ENCODE results near the gene CIDEB.

Gene CIDEB

GRCh38 chr14:24347134-24347533 is 39.4 kb upstream of the CIDEB start:
- Histone ChIP-seq H2AFZ (ENCODE audit: low read depth, low read length) (no peak overlapping the region), H3K23ac (ENCODE audit: low read length in 2 of 2) (no peak overlapping the region), H3K79me1 (replicated peaks; ENCODE audit: low read length, poor library complexity, severe bottlenecking) (no peaks in the 10 kb centered on the region), H3K9ac (ENCODE audit: low read length) (no peak overlapping the region), H3K9me3 (ENCODE audit: control insufficient read depth, low read length) (no peaks in the 10 kb centered on the region), H3K36me3 (ENCODE audit: control insufficient read depth in 1 of 2, insufficient read depth in 2 of 2, low read depth in 1 of 2, low read length in 2 of 2) (no peaks in the 10 kb centered on the region), H2BK15ac (ENCODE audit: low read depth, poor library complexity, severe bottlenecking) (no peak overlapping the region), H4K91ac (ENCODE audit: low read length) (no peak overlapping the region), H3K4me3 (ENCODE audit: insufficient read depth in 1 of 2, low read depth in 1 of 2, low read length in 2 of 2) (no peak overlapping the region), H2BK12ac (ENCODE audit: low read length in 2 of 2) (no peak overlapping the region), H4K8ac (ENCODE audit: low read length) (no peak overlapping the region), H3K27me3 (ENCODE audit: control insufficient read depth in 1 of 2, insufficient read depth in 1 of 2, low read length in 2 of 2) (peaks cover 0 to 52% of the 10 kb centered on the region in 2 experiments), H3K27ac (ENCODE audit: low read length, poor library complexity, severe bottlenecking) (no peak overlapping the region), H2BK5ac (ENCODE audit: low read depth, low read length, poor library complexity, severe bottlenecking) (no peak overlapping the region), H3K4me2 (ENCODE audit: low read length, poor library complexity, severe bottlenecking) (no peak overlapping the region), H2BK120ac (ENCODE audit: low read depth, low read length) (no peak overlapping the region), H3K4ac (ENCODE audit: low read depth in 1 of 2, low read length in 2 of 2) (no peak overlapping the region), H3K14ac (ENCODE audit: low read length in 2 of 2) (no peak overlapping the region), H3K4me1 (ENCODE audit: control insufficient read depth, insufficient read depth, low read depth, low read length) (no peaks in the 10 kb centered on the region), H3K18ac (ENCODE audit: low read depth in 1 of 2, low read length in 2 of 2) (no peak overlapping the region), H2AK5ac (ENCODE audit: low read length, severe bottlenecking) (no peak overlapping the region)
- 33% methylated on average over 1 of the region's 1 CpG for WGBS
- no peak for DNase-seq

- Histone ChIP-seq H3K9me3 (ENCODE audit: control insufficient read depth, low read length) (no peaks in the 10 kb centered on the region), H2BK15ac (ENCODE audit: low read depth, poor library complexity, severe bottlenecking) (no peak overlapping the region), H2AFZ (ENCODE audit: low read depth, low read length) (no peak overlapping the region), H4K8ac (ENCODE audit: low read length) (no peak overlapping the region), H4K91ac (ENCODE audit: low read length) (no peak overlapping the region), H3K18ac (ENCODE audit: low read depth in 1 of 2, low read length in 2 of 2) (no peak overlapping the region), H2AK5ac (ENCODE audit: low read length, severe bottlenecking) (no peak overlapping the region), H3K14ac (ENCODE audit: low read length in 2 of 2) (no peak overlapping the region), H3K4me3 (ENCODE audit: insufficient read depth in 1 of 2, low read depth in 1 of 2, low read length in 2 of 2) (no peak overlapping the region), H3K9ac (ENCODE audit: low read length) (no peak overlapping the region), H2BK120ac (ENCODE audit: low read depth, low read length) (no peak overlapping the region), H3K4me2 (ENCODE audit: low read length, poor library complexity, severe bottlenecking) (no peak overlapping the region), H3K27me3 (ENCODE audit: control insufficient read depth in 1 of 2, insufficient read depth in 1 of 2, low read length in 2 of 2) (peaks cover 2 to 49% of the 10 kb centered on the region in 2 experiments), H3K4ac (ENCODE audit: low read depth in 1 of 2, low read length in 2 of 2) (no peak overlapping the region), H3K23ac (ENCODE audit: low read length in 2 of 2) (no peak overlapping the region), H2BK5ac (ENCODE audit: low read depth, low read length, poor library complexity, severe bottlenecking) (no peak overlapping the region), H3K79me1 (replicated peaks; ENCODE audit: low read length, poor library complexity, severe bottlenecking) (no peaks in the 10 kb centered on the region), H3K4me1 (ENCODE audit: control insufficient read depth, insufficient read depth, low read depth, low read length) (peaks cover 7% of the 10 kb centered on the region), H3K27ac (ENCODE audit: low read length, poor library complexity, severe bottlenecking) (no peak overlapping the region), H2BK12ac (ENCODE audit: low read length in 2 of 2) (no peak overlapping the region), H3K36me3 (ENCODE audit: control insufficient read depth in 1 of 2, insufficient read depth in 2 of 2, low read depth in 1 of 2, low read length in 2 of 2) (peaks cover 0 to under 1% of the 10 kb centered on the region in 2 experiments)
- WGBS: 83% methylated on average over 6 of the region's 7 CpGs
- DNase-seq: no peak
Measured at GRCh38 chr14:24343795-24344660, 36.3 kb upstream of the CIDEB start.

GRCh38 chr14:24342889-24343288 is 35.1 kb upstream of the CIDEB start:
- Histone ChIP-seq H3K27me3 (ENCODE audit: control insufficient read depth in 1 of 2, insufficient read depth in 1 of 2, low read length in 2 of 2) (peaks cover 13 to 55% of the 10 kb centered on the region in 2 experiments), H3K36me3 (ENCODE audit: control insufficient read depth in 1 of 2, insufficient read depth in 2 of 2, low read depth in 1 of 2, low read length in 2 of 2) (peaks cover 4% of the 10 kb centered on the region in 2 experiments), H3K18ac (ENCODE audit: low read depth in 1 of 2, low read length in 2 of 2) (no peak overlapping the region), H3K23ac (ENCODE audit: low read length in 2 of 2) (no peak overlapping the region), H2BK120ac (ENCODE audit: low read depth, low read length) (no peak overlapping the region), H2BK12ac (ENCODE audit: low read length in 2 of 2) (no peak overlapping the region), H3K27ac (ENCODE audit: low read length, poor library complexity, severe bottlenecking) (no peak overlapping the region), H2AK5ac (ENCODE audit: low read length, severe bottlenecking) (no peak overlapping the region), H2BK15ac (ENCODE audit: low read depth, poor library complexity, severe bottlenecking) (no peak overlapping the region), H3K79me1 (replicated peaks; ENCODE audit: low read length, poor library complexity, severe bottlenecking) (no peaks in the 10 kb centered on the region), H3K9me3 (ENCODE audit: control insufficient read depth, low read length) (no peaks in the 10 kb centered on the region), H3K4me1 (ENCODE audit: control insufficient read depth, insufficient read depth, low read depth, low read length) (peaks cover 10% of the 10 kb centered on the region), H3K9ac (ENCODE audit: low read length) (no peak overlapping the region), H2BK5ac (ENCODE audit: low read depth, low read length, poor library complexity, severe bottlenecking) (no peak overlapping the region), H2AFZ (ENCODE audit: low read depth, low read length) (no peak overlapping the region), H3K14ac (ENCODE audit: low read length in 2 of 2) (no peak overlapping the region), H3K4me3 (ENCODE audit: insufficient read depth in 1 of 2, low read depth in 1 of 2, low read length in 2 of 2) (no peak overlapping the region), H3K4me2 (ENCODE audit: low read length, poor library complexity, severe bottlenecking) (no peak overlapping the region), H3K4ac (ENCODE audit: low read depth in 1 of 2, low read length in 2 of 2) (no peak overlapping the region), H4K8ac (ENCODE audit: low read length) (no peak overlapping the region), H4K91ac (ENCODE audit: low read length) (no peak overlapping the region)
- DNase-seq: no peak
- 100% methylated on average over 2 of the region's 4 CpGs for WGBS

GRCh38 chr14:24340606-24341005 is 32.8 kb upstream of the CIDEB start:
- Histone ChIP-seq H4K8ac (ENCODE audit: low read length) (no peak overlapping the region), H2BK120ac (ENCODE audit: low read depth, low read length) (no peak overlapping the region), H3K18ac (ENCODE audit: low read depth in 1 of 2, low read length in 2 of 2) (no peak overlapping the region), H3K14ac (ENCODE audit: low read length in 2 of 2) (no peak overlapping the region), H3K36me3 (ENCODE audit: control insufficient read depth in 1 of 2, insufficient read depth in 2 of 2, low read depth in 1 of 2, low read length in 2 of 2) (peaks cover 4 to 18% of the 10 kb centered on the region in 2 experiments), H3K79me1 (replicated peaks; ENCODE audit: low read length, poor library complexity, severe bottlenecking) (no peaks in the 10 kb centered on the region), H3K9me3 (ENCODE audit: control insufficient read depth, low read length) (no peaks in the 10 kb centered on the region), H3K4me3 (ENCODE audit: insufficient read depth in 1 of 2, low read depth in 1 of 2, low read length in 2 of 2) (no peak overlapping the region), H3K27ac (ENCODE audit: low read length, poor library complexity, severe bottlenecking) (no peak overlapping the region), H3K27me3 (ENCODE audit: control insufficient read depth in 1 of 2, insufficient read depth in 1 of 2, low read length in 2 of 2) (peaks cover 23 to 57% of the 10 kb centered on the region in 2 experiments), H3K9ac (ENCODE audit: low read length) (no peak overlapping the region), H3K4me2 (ENCODE audit: low read length, poor library complexity, severe bottlenecking) (no peak overlapping the region), H2BK15ac (ENCODE audit: low read depth, poor library complexity, severe bottlenecking) (no peak overlapping the region), H3K4ac (ENCODE audit: low read depth in 1 of 2, low read length in 2 of 2) (no peak overlapping the region), H4K91ac (ENCODE audit: low read length) (no peak overlapping the region), H3K4me1 (ENCODE audit: control insufficient read depth, insufficient read depth, low read depth, low read length) (peaks cover 16% of the 10 kb centered on the region), H2AK5ac (ENCODE audit: low read length, severe bottlenecking) (no peak overlapping the region), H2AFZ (ENCODE audit: low read depth, low read length) (no peak overlapping the region), H3K23ac (ENCODE audit: low read length in 2 of 2) (no peak overlapping the region), H2BK5ac (ENCODE audit: low read depth, low read length, poor library complexity, severe bottlenecking) (no peak overlapping the region), H2BK12ac (ENCODE audit: low read length in 2 of 2) (no peak overlapping the region)
- 80% methylated on average over 1 of the region's 1 CpG for WGBS
- DNase-seq: no peak
